Ecto neural progenitor cell (in vitro differentiated cells): ENCODE data around the gene KIAA0232.
"Not testable (repeated sequence)": the region's sequence is repeated elsewhere in the genome, so short reads cannot be mapped to it uniquely, and the experiment has no call there.

ENCODE experiments used
- DNase-seq: peaks from one replicate; pipeline ENCODE4 v3.0.0-alpha.2; 2018; ENCODE audit warnings: low spot score

KIAA0232 gene

DNA sequence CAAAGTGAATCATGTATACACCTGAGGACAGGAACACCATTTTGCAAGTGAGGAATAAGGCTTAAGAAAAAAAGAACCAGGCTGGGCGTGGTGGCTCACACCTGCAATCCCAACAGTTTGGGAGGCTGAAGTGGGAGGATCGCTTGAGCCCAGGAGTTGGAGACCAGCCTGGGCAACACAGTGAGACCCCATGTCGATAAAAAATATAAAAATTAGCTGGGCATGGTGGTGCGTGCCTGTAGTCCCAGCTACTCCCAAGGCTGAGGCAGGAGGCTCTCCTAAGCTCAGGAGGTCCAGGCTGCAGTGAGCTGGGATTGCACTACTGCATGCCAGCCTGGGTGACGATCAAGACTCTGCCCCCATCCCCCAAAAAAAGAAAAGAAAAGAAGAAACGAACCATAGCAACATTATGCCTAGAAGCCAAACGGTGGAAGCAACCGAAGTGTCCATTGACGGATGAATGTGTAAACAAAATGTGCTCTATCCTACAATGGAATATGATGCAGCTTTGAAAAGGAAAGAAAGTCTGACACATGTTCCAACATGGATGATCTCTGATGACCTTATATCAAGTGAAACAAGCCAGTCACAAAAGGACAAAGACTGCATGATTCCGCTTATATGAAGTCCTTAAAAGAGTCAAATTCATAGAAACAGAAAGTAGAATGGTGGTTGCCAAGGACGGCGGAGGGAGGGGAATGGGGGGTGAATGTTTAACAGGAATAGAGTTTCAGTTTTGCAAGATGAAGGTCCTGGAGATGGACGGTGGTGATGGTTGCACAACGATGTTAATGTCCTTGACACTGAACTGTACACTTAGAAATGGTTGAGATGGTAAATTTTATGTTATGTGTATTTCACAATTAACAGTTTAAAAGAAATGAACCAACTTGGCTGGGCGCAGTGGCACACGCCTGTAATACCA is 8.6 kb upstream of the KIAA0232 start:
- no peak for DNase-seq

DNA sequence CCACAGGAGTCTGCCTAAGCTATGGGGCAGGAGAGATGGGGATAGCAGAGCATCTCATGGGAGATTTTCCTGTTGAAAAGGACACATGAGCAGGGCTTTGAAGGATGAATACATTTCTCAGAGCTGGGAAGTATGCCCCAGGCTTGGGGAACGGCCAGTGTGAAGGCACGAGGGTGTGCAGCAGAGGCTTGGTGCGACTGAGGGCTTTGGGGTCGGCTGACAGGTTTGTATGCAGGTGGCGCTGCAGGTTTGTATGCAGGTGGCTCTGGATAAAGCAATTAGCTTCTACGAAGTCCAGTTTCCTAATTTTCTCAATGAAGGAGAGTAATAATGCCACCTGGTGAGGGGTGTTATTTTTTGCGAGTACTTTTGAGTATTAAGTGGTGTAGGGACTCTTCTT is 6.8 kb upstream of the KIAA0232 start:
- DNase-seq, result no peak

GRCh38 chr4:6776920-6777635 is 5.4 kb upstream of the KIAA0232 start:
- DNase-seq, result no peak

GRCh38 chr4:6777636-6778281 is 4.8 kb upstream of the KIAA0232 start:
- no peak for DNase-seq

- no peak for DNase-seq
These were observed 4.1 kb upstream of the KIAA0232 start for GRCh38 chr4:6778435-6778834.

GRCh38 chr4:6779667-6780565 is 2.6 kb upstream of the KIAA0232 start:
- DNase-seq, result no peak

GRCh38 chr4:6781113-6781512 is 1.4 kb upstream of the KIAA0232 start:
- DNase-seq, result no peak

GRCh38 chr4:6781561-6781960 is 966 bp upstream of the KIAA0232 start:
- DNase-seq, result no peak

DNA sequence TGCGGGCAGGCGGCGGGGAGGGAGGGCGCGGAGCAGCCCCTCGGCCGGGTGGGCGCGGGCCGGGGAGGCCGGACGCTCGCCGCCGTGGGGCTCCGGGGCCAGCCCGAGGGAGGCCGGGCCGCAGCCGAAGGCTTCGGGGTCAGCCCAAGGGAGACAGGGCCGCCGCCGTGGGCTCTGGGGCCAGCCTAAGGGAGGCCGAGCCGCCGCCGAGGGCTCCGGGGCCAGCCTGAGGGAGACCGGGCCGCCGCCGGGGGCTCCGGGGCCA is 251 bp downstream of the KIAA0232 start:
- DNase-seq, result no peak

DNA sequence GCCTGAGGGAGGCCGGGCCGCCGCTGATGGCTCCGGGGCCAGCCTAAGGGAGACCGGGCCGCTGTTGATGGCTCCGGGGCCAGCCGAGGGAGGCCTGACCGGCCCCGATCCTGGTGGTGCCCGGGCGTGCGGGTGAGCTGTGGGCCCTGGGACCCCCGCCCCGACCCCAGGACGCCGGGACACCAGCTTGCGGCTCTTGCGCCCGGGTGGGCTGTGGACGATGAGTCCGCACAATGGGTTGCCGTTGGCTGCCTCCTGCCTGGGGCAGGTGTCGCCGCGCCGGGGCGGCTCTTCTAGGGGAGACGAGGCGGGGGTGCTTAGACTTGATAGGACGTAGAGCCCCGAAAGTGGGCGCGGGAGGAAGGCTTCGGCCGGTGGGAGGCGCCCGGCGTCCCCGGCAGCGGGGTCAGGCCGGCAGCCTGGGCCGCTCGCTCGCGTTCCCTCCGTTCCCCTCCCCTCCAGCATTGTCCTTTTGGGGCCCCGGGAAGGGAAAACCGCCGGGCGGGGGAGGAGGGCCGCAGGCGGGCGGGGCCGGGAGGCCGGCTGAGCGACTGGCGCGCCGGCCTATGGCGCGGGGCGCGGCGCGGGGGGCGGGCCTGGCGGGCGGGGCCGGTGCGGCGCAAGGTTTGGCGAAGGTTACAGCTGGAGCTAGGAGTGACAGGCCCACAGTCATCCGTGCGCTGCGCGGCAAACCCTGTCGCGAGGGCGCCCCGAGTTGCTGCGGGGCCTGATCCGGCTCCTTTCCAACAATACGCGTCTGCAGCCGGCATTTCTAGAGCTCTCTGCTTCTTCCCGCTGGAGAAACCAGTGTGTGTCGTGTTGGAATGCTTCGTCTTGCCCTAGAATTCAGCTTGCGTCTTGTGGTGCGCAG is 819 bp downstream of the KIAA0232 start:
- DNase-seq, result peak; percentile 95

DNA sequence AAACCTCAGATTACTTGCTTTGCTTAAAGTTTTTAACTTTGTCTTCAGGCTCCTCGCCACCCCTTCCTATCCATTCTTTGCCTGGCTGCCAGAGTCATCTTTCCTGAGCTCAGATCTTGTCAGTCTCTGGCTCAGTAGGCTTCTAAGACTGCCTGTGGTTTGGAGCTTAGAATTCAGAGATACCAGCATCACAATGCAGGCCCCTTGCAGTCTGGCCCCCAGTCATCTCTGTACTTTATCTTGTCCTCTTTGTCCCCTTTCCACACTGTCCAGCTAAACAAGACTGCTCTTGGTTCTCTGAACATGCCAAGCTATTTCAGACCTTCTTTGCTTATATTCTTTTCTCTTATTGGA is 3.0 kb downstream of the KIAA0232 start:
- DNase-seq, result no peak

DNA sequence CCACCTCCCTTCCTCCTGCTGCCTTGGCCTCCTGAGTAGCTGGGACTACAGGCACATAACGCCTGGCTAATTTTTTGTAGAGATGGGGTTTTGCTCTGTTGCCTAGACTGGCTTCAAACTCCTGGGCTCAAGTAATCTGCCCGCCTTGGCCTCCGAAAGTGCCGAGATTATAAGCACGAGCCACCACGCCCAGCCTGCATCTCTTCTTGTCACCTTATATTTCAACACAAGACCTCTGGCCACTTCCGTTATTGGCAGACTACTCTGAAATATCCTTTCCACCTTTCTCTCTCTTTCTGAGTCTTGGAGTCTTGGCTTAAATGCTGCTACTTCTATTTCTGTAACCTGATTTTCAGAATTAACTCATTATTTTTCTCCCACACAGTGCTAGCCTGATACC is 5.6 kb downstream of the KIAA0232 start:
- no peak for DNase-seq

DNA sequence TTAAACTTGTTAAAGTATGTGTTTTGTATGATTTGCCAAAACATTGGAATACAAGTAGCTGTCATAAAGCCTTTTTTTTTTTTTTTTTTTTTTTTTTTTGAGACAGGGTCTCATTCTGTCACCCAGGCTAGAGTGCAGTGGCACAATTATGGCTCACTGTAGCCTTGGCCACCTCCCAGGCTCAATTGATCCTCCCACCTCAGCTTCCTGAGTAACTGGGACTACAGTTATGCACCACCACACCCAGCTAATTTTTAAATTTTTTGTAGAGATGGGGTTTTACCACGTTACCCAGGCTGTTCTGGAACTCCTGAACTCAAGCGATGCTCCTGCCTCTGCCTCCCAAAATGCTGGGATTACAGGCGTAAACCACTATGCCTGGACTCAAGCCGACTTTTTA is 8.7 kb downstream of the KIAA0232 start:
- not testable (repeated sequence) for DNase-seq

DNA sequence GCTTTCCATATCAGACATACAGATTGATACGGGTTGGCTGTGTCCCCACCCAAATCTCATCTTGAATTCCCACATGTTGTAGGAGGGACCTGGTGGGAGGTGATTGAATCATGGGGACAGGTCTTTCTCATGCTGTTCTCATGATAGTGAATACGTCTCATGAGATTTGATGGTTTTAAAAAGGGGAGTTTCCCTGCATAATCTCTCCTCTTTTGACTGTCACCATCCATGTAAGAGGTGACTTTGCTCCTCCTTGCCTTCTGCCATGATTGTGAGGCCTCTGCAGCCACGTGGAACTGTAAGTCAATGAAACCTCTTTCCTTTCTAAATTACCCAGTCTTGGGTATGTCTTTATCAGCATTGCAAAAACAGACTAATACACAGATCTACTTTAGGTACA is 9.3 kb downstream of the KIAA0232 start:
- DNase-seq, result not testable (repeated sequence)

DNA sequence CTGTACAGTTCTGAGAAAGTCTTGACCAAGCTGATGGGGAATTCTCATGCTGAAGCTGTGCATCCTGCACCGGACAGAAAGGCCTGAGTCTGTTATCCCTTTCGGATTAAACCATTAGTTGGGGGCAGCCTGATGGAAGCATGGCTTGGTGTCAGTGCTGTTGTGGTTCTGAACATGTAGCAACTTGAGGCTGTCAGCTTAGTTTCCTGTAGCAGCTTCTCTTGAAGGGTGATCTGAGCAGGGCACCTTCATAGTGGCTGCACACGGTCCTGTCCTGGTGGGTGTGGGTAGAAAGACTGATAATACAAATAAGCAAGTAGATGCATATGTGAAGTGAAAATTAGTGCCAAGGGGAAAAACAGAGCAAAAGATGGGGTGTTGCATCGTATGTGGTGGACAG is 11.7 kb downstream of the KIAA0232 start:
- no peak for DNase-seq

DNA sequence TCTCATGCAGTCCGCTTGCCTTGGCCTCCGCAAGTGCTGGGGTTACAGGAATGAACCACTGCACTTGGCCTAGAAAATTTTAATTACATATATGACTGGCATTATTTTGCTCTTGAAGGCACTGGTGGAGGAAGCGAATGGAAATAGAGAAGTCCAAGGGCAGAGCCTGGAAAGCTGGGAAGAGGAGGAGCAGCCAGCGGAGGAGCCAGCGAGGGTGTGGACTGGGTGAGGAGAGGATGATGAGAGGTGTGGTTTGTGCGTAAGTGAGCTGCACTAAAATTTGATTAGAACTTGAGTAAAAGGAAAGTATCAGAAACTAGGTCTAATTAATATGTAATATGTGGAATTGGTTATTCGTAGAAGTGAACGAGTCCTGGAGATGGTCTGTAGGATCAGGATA is 13.3 kb downstream of the KIAA0232 start:
- DNase-seq, result no peak

DNA sequence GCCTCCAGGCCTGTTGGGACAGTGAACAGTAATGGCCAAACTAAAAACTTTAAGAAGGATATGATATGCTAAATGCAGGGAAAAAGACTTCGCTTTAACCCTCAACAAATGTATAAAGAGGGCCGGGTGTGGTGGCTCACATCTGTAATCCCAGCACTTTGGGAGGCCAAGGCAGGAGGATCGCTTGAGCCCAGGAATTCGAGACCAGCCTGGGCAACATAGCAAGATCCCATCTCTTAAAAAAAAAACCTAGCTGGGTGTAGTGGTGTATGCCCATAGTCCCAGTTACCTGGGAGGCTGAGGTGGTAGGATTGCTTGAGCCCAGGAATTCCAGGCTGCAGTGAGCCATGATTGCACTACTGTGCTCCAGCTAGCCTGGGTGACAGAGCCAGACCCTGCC is 14.8 kb downstream of the KIAA0232 start:
- DNase-seq, result not testable (repeated sequence)

GRCh38 chr4:6799091-6799490 is 16.6 kb downstream of the KIAA0232 start:
- DNase-seq, result no peak

DNA sequence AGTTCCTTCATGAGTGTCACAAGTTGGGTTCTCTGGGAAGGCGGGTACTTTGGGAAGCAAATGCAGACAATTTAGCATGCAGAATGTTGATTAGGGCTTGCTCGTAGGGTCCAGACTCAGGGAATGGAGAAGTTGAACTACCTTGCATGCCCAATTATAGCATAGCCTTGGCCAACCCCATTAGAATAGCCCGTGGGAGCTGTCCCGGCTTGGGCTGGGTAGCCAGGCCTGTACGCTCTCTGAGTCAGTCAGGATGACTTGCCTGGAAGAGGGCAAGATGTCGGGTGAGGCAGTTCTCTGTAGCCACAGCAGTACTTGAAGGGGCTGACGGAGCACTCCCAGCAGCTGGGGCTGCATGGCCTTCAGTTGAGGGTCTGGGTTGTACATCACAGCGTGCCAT is 19.5 kb downstream of the KIAA0232 start:
- no peak for DNase-seq

GRCh38 chr4:6802626-6803025 is 20.1 kb downstream of the KIAA0232 start:
- no peak for DNase-seq

DNA sequence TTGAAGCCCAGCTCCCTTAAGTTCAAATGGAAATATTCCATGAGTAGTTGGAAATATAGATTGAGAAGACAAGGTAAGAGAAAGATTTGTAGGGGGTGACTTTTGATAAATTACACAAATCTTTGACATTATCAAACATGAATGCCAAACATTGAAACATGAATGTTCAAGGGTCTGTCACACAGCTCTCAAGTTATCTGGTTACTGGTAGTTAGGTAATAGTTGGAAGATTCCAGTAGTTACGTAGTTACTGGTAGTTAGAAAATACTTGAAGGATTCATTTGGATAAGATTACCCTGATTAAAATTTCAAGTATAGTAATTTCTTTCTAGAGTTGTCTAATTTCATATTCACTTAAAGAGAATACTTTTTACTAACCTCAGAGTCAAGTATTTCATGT is 20.7 kb downstream of the KIAA0232 start:
- no peak for DNase-seq
